ENCODE measurements around the gene RBFA. TPM values are rescaled to one million over a fixed set of nuclear protein-coding genes. Genes with fewer than 3 reads are reported as not detected.
A peak's percentile ranks its signal among the peaks of the same experiment; 100 is the strongest.

Gene RBFA
- total and polyA plus RNA-seq, 2 of the 13 experiments (the other 11 are each of a cell fraction or from before 2014, with no cell fraction given) = 29.7 to 42.4 TPM

GRCh38 chr18:79988451-79989194, 45.6 kb upstream of the RBFA start, which contains the start of gene TXNL4A (continued):
- TF ChIP-seq, protein P1, sequence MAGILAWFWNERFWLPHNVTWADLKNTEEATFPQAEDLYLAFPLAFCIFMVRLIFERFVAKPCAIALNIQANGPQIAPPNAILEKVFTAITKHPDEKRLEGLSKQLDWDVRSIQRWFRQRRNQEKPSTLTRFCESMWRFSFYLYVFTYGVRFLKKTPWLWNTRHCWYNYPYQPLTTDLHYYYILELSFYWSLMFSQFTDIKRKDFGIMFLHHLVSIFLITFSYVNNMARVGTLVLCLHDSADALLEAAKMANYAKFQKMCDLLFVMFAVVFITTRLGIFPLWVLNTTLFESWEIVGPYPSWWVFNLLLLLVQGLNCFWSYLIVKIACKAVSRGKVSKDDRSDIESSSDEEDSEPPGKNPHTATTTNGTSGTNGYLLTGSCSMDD (CRISPR knock-in tag; IDR thresholded peaks at IDR 0.05) = no peak
- TF ChIP-seq ZNF878 (CRISPR knock-in tag; IDR thresholded peaks at IDR 0.05) (no peak), SOX6 (IDR thresholded peaks at IDR 0.05) (no peak), SOX6 (CRISPR knock-in tag; IDR thresholded peaks at IDR 0.05) (0 out of 2 replicates have a peak, but pooled peaks have one; percentile 55), ZNF737 (CRISPR knock-in tag; IDR thresholded peaks at IDR 0.05; ENCODE audit: borderline replicate concordance) (no peak), HNRNPUL1 (IDR thresholded peaks at IDR 0.05; ENCODE audit: low read depth, low read length) (no peak), ZBTB2 (CRISPR knock-in tag; IDR thresholded peaks at IDR 0.05; ENCODE audit: low read depth) (no peak; the same call in 1 of the 2 replicates), STAT5B (CRISPR knock-in tag; IDR thresholded peaks at IDR 0.05) (no peak), U2AF2 (IDR thresholded peaks at IDR 0.05; ENCODE audit: low read depth, low read length) (no peak), ETS1 (CRISPR knock-in tag; IDR thresholded peaks at IDR 0.05) (no peak), GABPB1 (CRISPR knock-in tag; IDR thresholded peaks at IDR 0.05) (peak; percentile 82), REL (CRISPR knock-in tag; conservative IDR thresholded peaks at IDR 0.05) (0 out of 2 replicates have a peak, but pooled peaks have one; percentile 45), ZNF572 (CRISPR knock-in tag; IDR thresholded peaks at IDR 0.05) (no peak), STAG1 (CRISPR knock-in tag; IDR thresholded peaks at IDR 0.05) (no peak), BRD4 (CRISPR knock-in tag; IDR thresholded peaks at IDR 0.05) (no peak), KDM1A (CRISPR knock-in tag; IDR thresholded peaks at IDR 0.05) (no peak), RARG (CRISPR knock-in tag; IDR thresholded peaks at IDR 0.05; ENCODE audit: low read depth) (no peak; the same call in 1 of the 2 replicates), MXI1 (IDR thresholded peaks at IDR 0.05; ENCODE audit: borderline replicate concordance, low read depth, low read length) (peak; percentile 71; the same call in 1 of the 3 replicates), RNF2 (conservative IDR thresholded peaks at IDR 0.05; ENCODE audit: low read depth) (no peak; the same call in 1 of the 2 replicates), ZNF350 (CRISPR knock-in tag; IDR thresholded peaks at IDR 0.05; ENCODE audit: borderline replicate concordance, low read depth) (no peak), ZSCAN21 (CRISPR knock-in tag; IDR thresholded peaks at IDR 0.05; ENCODE audit: borderline replicate concordance) (peak; percentile 73), ZSCAN12 (CRISPR knock-in tag; IDR thresholded peaks at IDR 0.05) (no peak), TP53 (CRISPR knock-in tag; conservative IDR thresholded peaks at IDR 0.05) (0 out of 2 replicates have a peak, but pooled peaks have one; percentile 22), FOXA1 (IDR thresholded peaks at IDR 0.05) (no peak), FOXA1 (CRISPR knock-in tag; IDR thresholded peaks at IDR 0.05) (no peak), ZNF589 (CRISPR knock-in tag; conservative IDR thresholded peaks at IDR 0.05) (peak; percentile 58; the same call in 1 of the 2 replicates)
- TF ChIP-seq, protein P2, sequence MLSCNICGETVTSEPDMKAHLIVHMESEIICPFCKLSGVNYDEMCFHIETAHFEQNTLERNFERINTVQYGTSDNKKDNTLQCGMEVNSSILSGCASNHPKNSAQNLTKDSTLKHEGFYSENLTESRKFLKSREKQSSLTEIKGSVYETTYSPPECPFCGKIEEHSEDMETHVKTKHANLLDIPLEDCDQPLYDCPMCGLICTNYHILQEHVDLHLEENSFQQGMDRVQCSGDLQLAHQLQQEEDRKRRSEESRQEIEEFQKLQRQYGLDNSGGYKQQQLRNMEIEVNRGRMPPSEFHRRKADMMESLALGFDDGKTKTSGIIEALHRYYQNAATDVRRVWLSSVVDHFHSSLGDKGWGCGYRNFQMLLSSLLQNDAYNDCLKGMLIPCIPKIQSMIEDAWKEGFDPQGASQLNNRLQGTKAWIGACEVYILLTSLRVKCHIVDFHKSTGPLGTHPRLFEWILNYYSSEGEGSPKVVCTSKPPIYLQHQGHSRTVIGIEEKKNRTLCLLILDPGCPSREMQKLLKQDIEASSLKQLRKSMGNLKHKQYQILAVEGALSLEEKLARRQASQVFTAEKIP (CRISPR knock-in tag; IDR thresholded peaks at IDR 0.05; ENCODE audit: borderline replicate concordance) = no peak

Data from HepG2 (cell line).